Glutamatergic neuron (in vitro differentiated cells): ENCODE measurements around the gene PSMD10. TPM values are rescaled to one million over a fixed set of nuclear protein-coding genes. Genes with fewer than 3 reads are reported as not detected.

Source experiments
- DNase-seq: peaks from one replicate; pipeline ENCODE4 v3.0.0; 2022
- H3K27ac Mint-ChIP-seq: one replicate; pipeline ENCODE4 v1.8.0; 2020; ENCODE audit warnings: mild to moderate bottlenecking, mixed read lengths, inconsistent platforms; ENCODE audit not compliant: unreplicated experiment
- H3K27me3 Mint-ChIP-seq: one replicate; pipeline ENCODE4 v1.8.0; 2020; ENCODE audit warnings: mild to moderate bottlenecking, moderate library complexity, mixed read lengths, inconsistent platforms; ENCODE audit not compliant: unreplicated experiment
- H3K36me3 Mint-ChIP-seq: one replicate; pipeline ENCODE4 v1.8.0; 2020; ENCODE audit warnings: mild to moderate bottlenecking, mixed read lengths, inconsistent platforms; ENCODE audit not compliant: unreplicated experiment
- H3K4me1 Mint-ChIP-seq: one replicate; pipeline ENCODE4 v1.8.0; 2020; ENCODE audit warnings: mild to moderate bottlenecking, low read depth, mixed read lengths, inconsistent platforms; ENCODE audit not compliant: unreplicated experiment
- H3K4me3 Mint-ChIP-seq: one replicate; pipeline ENCODE4 v1.8.0; 2020; ENCODE audit warnings: mild to moderate bottlenecking, mixed read lengths, inconsistent platforms; ENCODE audit not compliant: unreplicated experiment
- H3K9me3 Mint-ChIP-seq: one replicate; pipeline ENCODE4 v1.8.0; 2020; ENCODE audit warnings: mild to moderate bottlenecking, moderate library complexity, mixed read lengths, inconsistent platforms; ENCODE audit not compliant: unreplicated experiment
- total RNA-seq: library from RNA; stranded (reverse); fragmentation: NEBNext Ultra II Directional; extraction: Animal tissue kit (Norgen Biotek cat#: 25700); gene quantifications from one replicate; pipeline ENCODE4 v1.2.1, GENCODE V29; 2021; ENCODE audit not compliant: unreplicated experiment
- TF ChIP-seq, protein P1 (sequence below): fragments of 200-600 bp; sonication (generic); IDR thresholded peaks from one replicate; pipeline ENCODE4 v1.5.0; 2021; ENCODE audit not compliant: partially characterized antibody, unreplicated experiment

PSMD10 gene
- total RNA-seq, 1 donor from 2014 or later: 26.2 TPM

GRCh38 chrX:108132034-108132433 lies 40.7 kb upstream of the PSMD10 start:
- Mint-ChIP-seq H3K27ac (no peak overlapping the region), H3K27me3 (no peaks in the 10 kb centered on the region), H3K9me3 (no peaks in the 10 kb centered on the region), H3K4me1 (no peaks in the 10 kb centered on the region), H3K36me3 (no peaks in the 10 kb centered on the region), H3K4me3 (no peak overlapping the region)
- DNase-seq: no peak
- TF ChIP-seq, protein P1, sequence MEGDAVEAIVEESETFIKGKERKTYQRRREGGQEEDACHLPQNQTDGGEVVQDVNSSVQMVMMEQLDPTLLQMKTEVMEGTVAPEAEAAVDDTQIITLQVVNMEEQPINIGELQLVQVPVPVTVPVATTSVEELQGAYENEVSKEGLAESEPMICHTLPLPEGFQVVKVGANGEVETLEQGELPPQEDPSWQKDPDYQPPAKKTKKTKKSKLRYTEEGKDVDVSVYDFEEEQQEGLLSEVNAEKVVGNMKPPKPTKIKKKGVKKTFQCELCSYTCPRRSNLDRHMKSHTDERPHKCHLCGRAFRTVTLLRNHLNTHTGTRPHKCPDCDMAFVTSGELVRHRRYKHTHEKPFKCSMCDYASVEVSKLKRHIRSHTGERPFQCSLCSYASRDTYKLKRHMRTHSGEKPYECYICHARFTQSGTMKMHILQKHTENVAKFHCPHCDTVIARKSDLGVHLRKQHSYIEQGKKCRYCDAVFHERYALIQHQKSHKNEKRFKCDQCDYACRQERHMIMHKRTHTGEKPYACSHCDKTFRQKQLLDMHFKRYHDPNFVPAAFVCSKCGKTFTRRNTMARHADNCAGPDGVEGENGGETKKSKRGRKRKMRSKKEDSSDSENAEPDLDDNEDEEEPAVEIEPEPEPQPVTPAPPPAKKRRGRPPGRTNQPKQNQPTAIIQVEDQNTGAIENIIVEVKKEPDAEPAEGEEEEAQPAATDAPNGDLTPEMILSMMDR: no peak

- no peaks in the 10 kb centered on the region for H3K4me1 Mint-ChIP-seq
- no peaks in the 10 kb centered on the region for H3K36me3 Mint-ChIP-seq
- DNase-seq: no peak
- H3K27me3 Mint-ChIP-seq: no peaks in the 10 kb centered on the region
- H3K4me3 Mint-ChIP-seq: no peak overlapping the region
- TF ChIP-seq, protein P1: no peak
- H3K27ac Mint-ChIP-seq: no peak overlapping the region
- H3K9me3 Mint-ChIP-seq: no peaks in the 10 kb centered on the region
These were observed 40.1 kb upstream of the PSMD10 start for GRCh38 chrX:108131471-108131870.

- no peaks in the 10 kb centered on the region for H3K4me1 Mint-ChIP-seq
- H3K27ac Mint-ChIP-seq: no peak overlapping the region
- TF ChIP-seq, protein P1: no peak
- no peaks in the 10 kb centered on the region for H3K36me3 Mint-ChIP-seq
- H3K27me3 Mint-ChIP-seq: no peaks in the 10 kb centered on the region
- H3K9me3 Mint-ChIP-seq: no peaks in the 10 kb centered on the region
- H3K4me3 Mint-ChIP-seq: no peak overlapping the region
- DNase-seq: no peak
These were observed 39.5 kb upstream of the PSMD10 start for GRCh38 chrX:108130889-108131288.

GRCh38 chrX:108127152-108127551 lies 35.8 kb upstream of the PSMD10 start:
- DNase-seq: no peak
- TF ChIP-seq, protein P1: no peak
- no peaks in the 10 kb centered on the region for H3K9me3 Mint-ChIP-seq
- H3K27me3 Mint-ChIP-seq: no peaks in the 10 kb centered on the region
- no peaks in the 10 kb centered on the region for H3K4me1 Mint-ChIP-seq
- no peaks in the 10 kb centered on the region for H3K36me3 Mint-ChIP-seq
- no peak overlapping the region for H3K4me3 Mint-ChIP-seq
- H3K27ac Mint-ChIP-seq: no peak overlapping the region

GRCh38 chrX:108126661-108127060 lies 35.3 kb upstream of the PSMD10 start:
- Mint-ChIP-seq H3K4me1 (no peaks in the 10 kb centered on the region), H3K9me3 (no peaks in the 10 kb centered on the region), H3K27me3 (no peaks in the 10 kb centered on the region), H3K4me3 (no peak overlapping the region), H3K36me3 (no peaks in the 10 kb centered on the region), H3K27ac (no peak overlapping the region)
- DNase-seq: no peak
- TF ChIP-seq, protein P1: no peak
